OCI-LY1 (cell line): ENCODE measurements around the gene NEXN.

Experiments used
- EZH2 ChIP-seq: fragments of 200-600 bp; sonication (generic), shearing (Covaris generic); IDR thresholded peaks from 2 replicates; pipeline ENCODE4 v1.8.0; 2017; ENCODE audit warnings: borderline replicate concordance, mixed run types, mild to moderate bottlenecking, antibody characterized with exemption, low read length, moderate library complexity, mixed read lengths
- TF ChIP-seq, protein P1 (sequence below): fragments of 200-600 bp; sonication (generic), shearing (Covaris generic); IDR thresholded peaks from 2 replicates; pipeline ENCODE4 v1.5.1; 2017; ENCODE audit warnings: mild to moderate bottlenecking, antibody characterized with exemption, low read length, moderate library complexity, mixed read lengths

GRCh38 chr1:77876884-77877283 is 11.5 kb upstream of the NEXN start:
- TF ChIP-seq, protein P1, sequence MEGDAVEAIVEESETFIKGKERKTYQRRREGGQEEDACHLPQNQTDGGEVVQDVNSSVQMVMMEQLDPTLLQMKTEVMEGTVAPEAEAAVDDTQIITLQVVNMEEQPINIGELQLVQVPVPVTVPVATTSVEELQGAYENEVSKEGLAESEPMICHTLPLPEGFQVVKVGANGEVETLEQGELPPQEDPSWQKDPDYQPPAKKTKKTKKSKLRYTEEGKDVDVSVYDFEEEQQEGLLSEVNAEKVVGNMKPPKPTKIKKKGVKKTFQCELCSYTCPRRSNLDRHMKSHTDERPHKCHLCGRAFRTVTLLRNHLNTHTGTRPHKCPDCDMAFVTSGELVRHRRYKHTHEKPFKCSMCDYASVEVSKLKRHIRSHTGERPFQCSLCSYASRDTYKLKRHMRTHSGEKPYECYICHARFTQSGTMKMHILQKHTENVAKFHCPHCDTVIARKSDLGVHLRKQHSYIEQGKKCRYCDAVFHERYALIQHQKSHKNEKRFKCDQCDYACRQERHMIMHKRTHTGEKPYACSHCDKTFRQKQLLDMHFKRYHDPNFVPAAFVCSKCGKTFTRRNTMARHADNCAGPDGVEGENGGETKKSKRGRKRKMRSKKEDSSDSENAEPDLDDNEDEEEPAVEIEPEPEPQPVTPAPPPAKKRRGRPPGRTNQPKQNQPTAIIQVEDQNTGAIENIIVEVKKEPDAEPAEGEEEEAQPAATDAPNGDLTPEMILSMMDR, result no peak
- no peak for TF ChIP-seq EZH2
